Heart left ventricle (tissue), 16 donors: ENCODE data around the gene GAS2L3. TPM values are rescaled to one million over a fixed set of nuclear protein-coding genes. Genes with fewer than 3 reads are reported as not detected.

Experiments
- ATAC-seq, 4 donors: fragments of 200-7000 bp; cut with Tn5 transposase; one replicate each; pipeline ENCODE4 v1.9.1; 2020 to 2022; ENCODE audit warnings: moderate library complexity in 4 of 4, mild to moderate bottlenecking in 3 of 4, moderate number of reproducible peaks in 1 of 4
- DNase-seq, 5 donors: peaks; one replicate each; pipeline ENCODE4 v3.0.0-alpha.2; 2020
- H3K27ac ChIP-seq, 12 donors: fragments of 200-600 bp; sonication (generic) in 4 of 12; one replicate each; pipeline versions ENCODE4 v1.5.0 to v1.8.0; 2016 to 2022; ENCODE audit warnings: mild to moderate bottlenecking in 2 of 12
- H3K27me3 ChIP-seq, 9 donors: fragments of 200-600 bp; sonication (generic) in 2 of 9; one replicate each; pipeline versions ENCODE4 v1.5.1 to v1.8.0; 2016 to 2022; ENCODE audit warnings: mild to moderate bottlenecking in 3 of 9
- H3K36me3 ChIP-seq, 9 donors: fragments of 200-600 bp; sonication (generic) in 2 of 9; one replicate each; pipeline versions ENCODE4 v1.5.0 to v1.8.0; 2018 to 2022; ENCODE audit warnings: mild to moderate bottlenecking in 2 of 9
- H3K4me1 ChIP-seq, 12 donors: fragments of 200-600 bp; sonication (generic) in 4 of 12; one replicate each; pipeline versions ENCODE4 v1.5.0 to v1.8.0; 2016 to 2022; ENCODE audit warnings: mild to moderate bottlenecking in 3 of 12
- H3K4me3 ChIP-seq, 12 donors: fragments of 200-600 bp; sonication (generic) in 4 of 12; one replicate each; pipeline versions ENCODE4 v1.5.0 to v1.8.0; 2017 to 2022; ENCODE audit warnings: mild to moderate bottlenecking in 9 of 12, moderate library complexity in 4 of 12
- H3K9me3 ChIP-seq, 12 donors: fragments of 200-600 bp; sonication (generic) in 4 of 12; one replicate each; pipeline versions ENCODE4 v1.5.0 to v1.8.0; 2016 to 2022; ENCODE audit warnings: mild to moderate bottlenecking in 1 of 12
- POLR2A ChIP-seq, 2 donors: fragments of 450-650 bp; IDR thresholded peaks; one replicate each; pipeline ENCODE4 v1.6.1; 2017; ENCODE audit warnings: antibody characterized with exemption in 2 of 2, mild to moderate bottlenecking in 2 of 2, moderate library complexity in 2 of 2
- WGBS, 4 donors: extraction: QIAGEN DNeasy Blood & Tissue Kit in 2 of 4; methylation state at CpG; one replicate each; pipeline versions ENCODE4 v1.1.5 to v1.1.7; 2013 to 2018; 5-methylcytosine and 5-hydroxymethylcytosine counted together
- intact Hi-C, 10 donors: fragments of 100-400 bp; cut with DNase I; formaldehyde crosslinking; loops; one replicate each; pipeline versions ENCODE4 v1.11.1 to v1.14.2; 2022
- long read RNA-seq, 3 donors: library from polyadenylated mRNA; unstranded; transcript quantifications; one replicate each; pipeline ENCODE4 v2.0.0, GENCODE V29; 2020 to 2021
- polyA plus RNA-seq, 2 donors: library from polyadenylated mRNA; stranded (reverse); fragments of 200-250 nt; gene quantifications; one replicate each; pipeline ENCODE4 v1.2.3, GENCODE V29; 2013
- total RNA-seq, 9 donors: library from RNA; depleted of rRNA in 2 of 9; stranded (reverse); fragments of >200 nt in 2 of 9; fragmentation: NEBNext Ultra II Directional in 3 of 9; extraction: Animal tissue kit (Norgen Biotek cat#: 25700) in 3 of 9; gene quantifications; one replicate each; pipeline versions ENCODE4 v1.1.0 to v1.2.4, GENCODE V29; 2016 to 2023
- TF ChIP-seq, protein P1 (sequence below), 12 donors: fragments of 200-600 bp; sonication (generic) in 4 of 12; IDR thresholded peaks; one replicate each; pipeline versions ENCODE4 v1.5.0 to v1.8.0; 2018 to 2022; ENCODE audit warnings: antibody characterized with exemption in 12 of 12, mild to moderate bottlenecking in 5 of 12
- donor health status: ischemic (EF 13 %, LVEDD 7.1; RV severe dilation, severe dysfunction).
- donor health status: healthy with polysubstance abuse.
- donor health status: DM: no; HTN: yes; CAD: no.
- donor health status: DM: no; HTN: no; CAD: no.
- donor health status: ischemic (EF 25% LVEDD 6.9; RV normal size, moderate dysfunction).
- donor health status: ischemic (EF 25% LVEDD 5.7; RV mildly dilated, moderate dysfunction).
- donor health status: healthy.
- donor health status: DM: yes; HTN: yes; CAD: no.
- donor health status: ischemic (EF 35%, LVEDD 5.7; RV mildly dilated, moderate dysfunction).
- donor health status: nonischemic (EF 11% LVEDD 7.7; RV severe dilation, severe dysfunction).
- donor health status: DM: yes; HTN: yes; CAD: no.
- donor health status: PGD.
- donor health status: ischemic (EF 29% LVEDD 5.4; RV normal size, mild dysfunction).
- donor health status: nonischemic (EF 23%, LVEDD 6.1; RV moderate dilation, normal function).

GAS2L3 gene
- total RNA-seq, result 10 to 100 TPM in 1 of 9 donors, 1 to 10 TPM in 7, under 1 TPM in 1; 0.93 to 13.2 (median 2.0) TPM
- under 1 TPM; 0.47 to 0.53 TPM for polyA plus RNA-seq
- long read RNA-seq, donor 1, partial matches to known transcripts, result 0 of 2 reads
- long read RNA-seq, donor 1, other reads (novel, unspliced or antisense), result 1 of 2 reads
- long read RNA-seq, donor 2, result 0 reads
- long read RNA-seq, donor 3, result 0 reads

DNA sequence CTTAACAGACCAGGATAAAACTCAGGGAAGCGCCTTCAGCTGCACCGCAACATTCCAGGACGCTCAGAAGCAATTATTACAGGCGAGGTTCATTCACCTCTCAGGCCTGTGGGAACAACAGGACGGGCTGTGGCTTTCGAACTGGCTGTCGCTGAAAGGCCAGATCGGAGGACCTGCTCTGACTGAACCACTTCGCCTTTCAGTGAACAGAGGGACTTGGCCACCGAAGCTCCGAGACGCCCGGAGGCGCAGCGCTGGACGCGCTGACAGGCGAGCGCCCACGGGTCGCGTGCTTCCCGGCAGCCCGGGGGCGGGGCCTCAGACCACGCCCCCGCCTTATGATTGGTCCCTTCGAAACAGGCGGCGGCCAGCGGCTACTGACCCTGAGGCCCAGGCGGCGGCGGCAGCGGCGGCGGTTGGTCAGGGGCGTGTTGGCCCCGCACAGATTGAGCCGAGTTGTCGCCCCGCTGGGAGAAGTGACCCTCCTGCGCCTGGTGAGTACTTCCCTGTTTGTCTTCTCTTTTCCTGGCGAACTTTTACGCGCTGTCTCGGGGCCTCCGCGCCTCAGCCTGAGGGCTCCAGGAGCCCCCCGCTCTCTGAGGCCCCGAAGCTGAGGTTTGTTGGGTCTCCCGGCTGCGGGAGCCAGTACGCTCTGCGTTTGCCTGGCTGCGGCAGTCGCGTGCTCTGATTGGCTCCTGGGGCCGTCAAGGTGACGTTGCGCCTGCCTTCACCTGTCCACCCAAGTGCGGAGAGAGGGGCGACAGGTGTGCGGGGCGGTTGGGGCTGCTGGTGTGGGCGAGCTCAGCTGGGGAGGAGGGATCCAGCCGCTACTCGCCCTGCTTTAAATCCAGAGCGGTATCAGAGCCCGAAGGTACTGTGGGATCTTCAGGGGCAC, at the start of gene GAS2L3:
Gene GAS2L3, plus strand, starts transcription at position 393 of the 895 bp plus-strand sequence. CDS start 21,221 bp downstream, outside the sequence.
- H3K36me3 ChIP-seq, result no peaks in the 10 kb centered on the region
- peak in 1 of 2 donors; percentile 60 for TF ChIP-seq POLR2A (IDR thresholded peaks at IDR 0.05)
- TF ChIP-seq, protein P1, sequence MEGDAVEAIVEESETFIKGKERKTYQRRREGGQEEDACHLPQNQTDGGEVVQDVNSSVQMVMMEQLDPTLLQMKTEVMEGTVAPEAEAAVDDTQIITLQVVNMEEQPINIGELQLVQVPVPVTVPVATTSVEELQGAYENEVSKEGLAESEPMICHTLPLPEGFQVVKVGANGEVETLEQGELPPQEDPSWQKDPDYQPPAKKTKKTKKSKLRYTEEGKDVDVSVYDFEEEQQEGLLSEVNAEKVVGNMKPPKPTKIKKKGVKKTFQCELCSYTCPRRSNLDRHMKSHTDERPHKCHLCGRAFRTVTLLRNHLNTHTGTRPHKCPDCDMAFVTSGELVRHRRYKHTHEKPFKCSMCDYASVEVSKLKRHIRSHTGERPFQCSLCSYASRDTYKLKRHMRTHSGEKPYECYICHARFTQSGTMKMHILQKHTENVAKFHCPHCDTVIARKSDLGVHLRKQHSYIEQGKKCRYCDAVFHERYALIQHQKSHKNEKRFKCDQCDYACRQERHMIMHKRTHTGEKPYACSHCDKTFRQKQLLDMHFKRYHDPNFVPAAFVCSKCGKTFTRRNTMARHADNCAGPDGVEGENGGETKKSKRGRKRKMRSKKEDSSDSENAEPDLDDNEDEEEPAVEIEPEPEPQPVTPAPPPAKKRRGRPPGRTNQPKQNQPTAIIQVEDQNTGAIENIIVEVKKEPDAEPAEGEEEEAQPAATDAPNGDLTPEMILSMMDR (IDR thresholded peaks at IDR 0.05), result peak in 1 of 12 donors; percentile 9
- DNase-seq (peak; percentile 90 to 95 (median 91)), ATAC-seq (peak; percentile 97 to 100 (median 100))
- no peaks in the 10 kb centered on the region for H3K9me3 ChIP-seq
- no peaks in the 10 kb centered on the region for H3K27me3 ChIP-seq
- peaks cover 0 to 27% (median 14%) of the 10 kb centered on the region in 12 donors for H3K4me1 ChIP-seq
- intact Hi-C loops, result no loop called here
- peak within 1 kb of the TSS in 11 of 12 donors; percentile 38 to 89 (median 59) for H3K27ac ChIP-seq
- peak within 1 kb of the TSS; percentile 27 to 82 (median 64) for H3K4me3 ChIP-seq
- 1 to 2% (median 2%) methylated on average over 25 to 70 of the region's 70 CpGs for WGBS, 4 donors

DNA sequence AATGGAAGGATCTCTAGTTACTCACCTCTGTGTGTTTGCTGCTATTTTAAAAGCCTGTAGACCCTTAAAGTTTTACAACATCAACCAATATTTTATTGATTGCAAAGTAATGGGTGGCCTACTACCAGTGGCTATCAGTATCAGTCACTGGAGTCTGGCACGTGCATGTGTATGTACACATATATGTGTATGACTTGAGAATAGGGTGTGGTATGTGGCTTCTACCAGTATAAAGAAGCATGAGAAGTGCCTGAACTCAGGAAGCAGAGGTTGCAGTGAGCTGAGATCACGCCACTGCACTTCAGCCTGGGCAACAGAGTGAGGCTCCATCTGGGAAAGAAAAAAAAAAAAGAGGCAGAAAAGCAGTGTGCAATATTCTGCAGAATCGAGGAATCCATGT, 45.5 kb upstream of the GAS2L3 start:
- intact Hi-C loops, result no loop called here
- no peaks in the 10 kb centered on the region for H3K4me1 ChIP-seq
- no peak for TF ChIP-seq POLR2A (IDR thresholded peaks at IDR 0.05)
- TF ChIP-seq, protein P1 (IDR thresholded peaks at IDR 0.05), result no peak
- H3K27me3 ChIP-seq, result peaks cover 0 to 5% (median 0%) of the 10 kb centered on the region in 9 donors
- H3K9me3 ChIP-seq, result no peaks in the 10 kb centered on the region
- H3K4me3 ChIP-seq, result no peak overlapping the region
- H3K27ac ChIP-seq, result no peak overlapping the region
- no peak for DNase-seq
- no peaks in the 10 kb centered on the region for H3K36me3 ChIP-seq
- WGBS, 4 donors, result 54 to 61% (median 57%) methylated on average over 3 of the region's 3 CpGs
- ATAC-seq, result no peak

DNA sequence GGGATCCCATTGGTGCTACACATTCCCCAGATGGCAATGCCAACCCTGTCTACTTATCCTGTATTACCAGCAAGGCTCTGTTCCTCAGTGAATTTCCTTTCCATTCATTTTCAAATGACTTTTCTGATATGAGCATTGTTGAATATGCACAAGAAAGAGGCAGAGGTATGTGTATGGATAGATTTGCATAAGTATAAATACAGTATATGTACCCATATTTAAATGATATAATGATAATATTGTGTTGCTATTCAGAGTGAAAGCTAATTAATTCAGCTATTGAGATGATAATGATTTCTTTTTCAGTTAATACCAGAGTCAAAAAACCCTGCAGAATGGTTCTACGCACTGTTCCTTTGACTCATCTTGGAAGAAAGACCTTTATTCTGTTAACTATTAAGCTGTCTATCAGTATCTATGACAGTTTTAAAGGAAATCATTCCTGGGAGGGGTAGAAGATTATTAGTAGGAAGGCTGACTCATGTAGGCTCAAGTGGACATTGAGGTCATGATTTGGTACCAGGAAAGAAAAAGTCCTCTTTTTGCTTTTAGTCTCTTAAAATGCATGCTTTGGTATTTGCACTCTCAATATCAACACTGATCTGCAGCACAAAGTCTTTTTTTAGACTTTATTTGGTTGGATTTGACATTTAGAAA, 44.9 kb upstream of the GAS2L3 start:
- no peak for ATAC-seq

More for the DNA sequence above, 44.9 kb upstream of the GAS2L3 start:
- whole genome bisulfite sequencing, 4 donors, result 86 to 94% (median 89%) methylated on average over 1 of the region's 1 CpG
- no peak for TF ChIP-seq POLR2A (IDR thresholded peaks at IDR 0.05)
- TF ChIP-seq, protein P1 (IDR thresholded peaks at IDR 0.05), result no peak
- H3K4me1 ChIP-seq, result no peaks in the 10 kb centered on the region
- DNase-seq, result no peak
- H3K4me3 ChIP-seq, result no peak overlapping the region
- H3K9me3 ChIP-seq, result no peaks in the 10 kb centered on the region
- no peak overlapping the region for H3K27ac ChIP-seq
- intact Hi-C loops, result no loop called here
- H3K27me3 ChIP-seq, result peaks cover 0 to 4% (median 0%) of the 10 kb centered on the region in 9 donors
- no peaks in the 10 kb centered on the region for H3K36me3 ChIP-seq
